GM18907 (cell line): ENCODE measurements around the gene DAW1.

Experiments used
- ATAC-seq: cut with Tn5 transposase; IDR thresholded peaks from one replicate; pipeline ENCODE4 v1.9.1; 2021; ENCODE audit warnings: mild to moderate bottlenecking, moderate library complexity; ENCODE audit not compliant: unreplicated experiment

The DAW1 gene

DNA sequence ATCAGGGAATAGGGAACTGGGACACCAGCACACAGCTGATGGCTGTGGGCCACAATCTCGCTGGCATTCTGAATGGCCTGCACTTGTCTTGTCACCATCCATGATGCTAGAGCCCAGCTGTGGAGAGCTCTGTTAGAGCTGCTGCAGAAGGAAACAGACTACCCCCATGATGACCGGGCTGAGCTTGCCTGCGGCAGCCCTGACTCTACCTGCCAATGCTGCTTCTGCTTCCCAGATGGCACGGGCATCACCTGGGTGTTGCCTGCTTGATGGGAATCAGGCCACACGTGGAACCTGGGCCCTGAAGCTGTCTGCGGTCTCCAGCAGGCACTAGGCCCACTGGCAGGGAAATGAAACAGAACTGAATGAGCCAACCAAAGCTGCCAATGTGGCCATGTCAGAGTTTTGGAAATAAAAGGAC lies 11.2 kb upstream of the DAW1 start:
- no peak for ATAC-seq

DNA sequence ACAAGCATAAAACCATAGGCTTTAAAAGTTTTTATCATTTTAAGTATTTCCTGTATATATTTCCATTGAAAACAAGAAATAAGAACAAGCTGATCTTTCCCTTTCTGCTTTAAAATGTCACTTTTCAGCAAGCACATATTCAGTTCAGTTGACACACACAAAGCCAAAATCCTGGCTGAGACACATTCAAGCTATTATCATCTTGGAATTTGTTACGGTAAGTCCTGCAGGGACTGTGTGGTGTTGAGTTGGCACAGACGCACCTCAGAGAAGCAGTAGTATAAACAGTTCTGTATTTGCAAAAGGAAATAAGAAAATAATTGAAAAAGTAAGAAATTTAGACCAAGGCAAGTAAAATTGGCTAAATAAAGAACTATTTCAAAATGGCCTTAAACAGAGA lies 10.4 kb upstream of the DAW1 start:
- ATAC-seq: no peak

DNA sequence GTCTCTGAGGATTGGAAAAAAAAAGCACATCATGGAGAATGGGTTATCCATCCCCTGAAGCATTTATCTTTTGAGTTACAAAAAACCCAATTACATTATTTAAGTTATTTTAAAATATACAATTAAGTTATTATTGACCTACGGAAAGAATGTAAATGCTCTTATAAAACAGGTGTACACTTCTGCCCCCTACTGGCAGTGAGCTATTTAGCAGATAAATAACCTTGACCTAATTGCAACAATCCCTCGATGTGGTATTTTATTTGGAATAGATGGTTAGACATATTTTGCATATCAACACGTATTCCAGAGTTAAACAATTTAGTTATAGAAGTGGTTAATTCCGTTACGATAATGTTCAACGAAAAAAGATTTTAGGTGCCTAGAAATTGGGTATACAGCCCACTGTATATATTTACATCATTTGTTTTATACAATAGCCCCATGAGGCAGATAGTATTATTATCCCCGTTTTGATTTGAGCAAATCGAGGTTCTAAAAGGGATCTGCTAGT lies 9.1 kb upstream of the DAW1 start:
- ATAC-seq: no peak

DNA sequence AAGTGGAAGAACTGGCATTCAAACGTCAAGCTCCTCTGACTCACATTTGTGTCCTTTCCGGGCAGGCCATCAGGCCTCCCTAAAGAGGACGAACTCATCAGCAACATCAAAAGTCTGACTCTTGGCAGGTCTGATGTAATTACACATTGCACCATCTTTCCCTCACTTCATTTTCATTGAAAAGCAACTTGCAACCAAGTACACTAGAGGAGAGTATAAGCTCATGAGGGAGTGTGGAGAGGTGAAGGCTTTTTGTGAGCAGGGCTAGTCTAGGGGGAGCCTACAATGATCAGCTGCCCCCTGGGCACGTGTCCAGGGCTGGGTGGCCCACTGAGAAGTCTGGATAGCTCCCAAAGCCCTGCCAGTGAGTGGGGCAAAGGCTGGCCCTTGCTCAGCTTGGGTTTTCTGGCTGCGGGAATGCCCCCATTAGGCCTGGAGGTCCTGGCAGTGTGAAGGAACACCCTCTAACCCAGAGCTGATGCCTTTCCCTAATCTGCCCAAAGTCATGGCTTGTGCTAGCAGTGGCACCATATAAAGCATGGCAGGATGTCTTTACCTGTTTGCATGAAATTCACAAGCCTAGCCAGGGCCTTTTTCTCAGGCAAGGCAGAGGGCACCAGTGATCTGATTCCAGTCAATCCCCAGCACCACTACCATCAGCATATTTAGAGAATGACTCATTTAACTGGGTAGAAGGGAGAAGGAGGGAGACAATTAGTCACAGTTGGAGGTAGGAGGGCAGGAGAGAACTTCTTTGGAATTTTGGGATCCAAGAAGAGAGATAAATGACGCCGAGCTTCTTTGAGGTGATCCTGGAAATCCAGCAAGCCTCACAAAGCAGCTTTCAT lies 8.5 kb upstream of the DAW1 start:
- no peak for ATAC-seq

DNA sequence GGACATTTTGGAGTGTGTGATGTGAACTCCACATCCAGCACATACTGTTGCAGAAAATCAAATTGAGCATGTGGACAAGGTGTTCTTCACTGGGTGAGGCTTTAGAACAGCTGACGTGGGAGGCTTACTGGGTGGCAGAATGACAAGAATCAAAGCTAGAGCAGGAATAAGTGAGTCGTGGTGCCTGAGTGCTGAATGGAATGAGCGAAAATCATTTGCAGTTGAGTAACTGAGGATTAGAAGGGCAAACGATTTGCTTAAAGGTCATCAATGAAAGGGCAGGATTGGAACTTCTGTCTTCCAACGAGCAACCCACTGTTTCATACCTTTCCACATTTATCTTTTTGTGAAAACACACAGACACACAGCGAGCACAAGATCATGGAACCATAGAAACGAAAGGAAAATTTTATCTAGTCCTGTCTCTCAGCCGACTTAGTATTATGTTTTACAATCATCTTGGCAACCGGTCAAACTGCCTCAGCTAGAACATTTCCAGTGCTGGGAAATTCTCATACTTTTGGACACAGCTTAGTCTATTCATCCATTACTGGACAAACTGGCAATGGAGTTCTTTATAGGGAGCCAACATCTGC lies 7.2 kb upstream of the DAW1 start:
- ATAC-seq: no peak

DNA sequence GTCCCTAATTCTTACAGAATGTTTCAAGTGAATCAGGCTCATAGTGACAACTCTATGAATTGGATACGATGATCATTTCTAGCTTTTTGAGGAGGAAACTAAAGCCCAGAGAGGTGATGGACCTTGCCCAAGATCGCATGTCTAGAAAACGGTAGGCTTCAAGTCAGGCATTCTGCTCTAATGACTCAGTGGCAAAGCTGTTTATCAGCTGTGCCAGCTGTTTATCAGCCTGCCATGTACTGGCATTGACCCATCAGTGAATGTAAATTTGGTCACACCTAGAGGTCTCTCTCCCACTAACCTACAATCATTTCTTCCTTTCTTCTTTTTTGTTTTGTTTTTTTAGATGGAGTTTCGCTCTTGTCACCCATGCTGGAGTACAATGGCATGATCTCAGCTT lies 6.1 kb upstream of the DAW1 start:
- no peak for ATAC-seq

DNA sequence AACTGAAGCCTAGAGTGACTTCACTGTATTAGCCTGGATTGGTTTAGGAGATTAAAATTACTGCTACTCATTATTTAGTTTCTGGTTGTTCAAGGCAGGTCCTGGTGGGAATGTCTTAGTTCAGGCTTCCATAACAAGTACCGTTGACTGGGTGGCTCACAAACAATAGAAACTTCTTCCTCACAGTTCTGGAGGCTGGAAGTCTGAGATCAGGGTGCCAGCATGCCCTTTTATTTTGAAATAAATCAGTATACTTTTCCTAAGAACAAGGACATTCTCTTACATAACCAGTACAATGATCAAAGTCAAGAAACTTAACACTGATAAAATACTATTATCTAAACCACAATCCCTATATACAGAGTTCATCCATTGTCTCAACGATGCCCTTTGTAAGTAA lies 4.0 kb upstream of the DAW1 start:
- ATAC-seq: no peak

DNA sequence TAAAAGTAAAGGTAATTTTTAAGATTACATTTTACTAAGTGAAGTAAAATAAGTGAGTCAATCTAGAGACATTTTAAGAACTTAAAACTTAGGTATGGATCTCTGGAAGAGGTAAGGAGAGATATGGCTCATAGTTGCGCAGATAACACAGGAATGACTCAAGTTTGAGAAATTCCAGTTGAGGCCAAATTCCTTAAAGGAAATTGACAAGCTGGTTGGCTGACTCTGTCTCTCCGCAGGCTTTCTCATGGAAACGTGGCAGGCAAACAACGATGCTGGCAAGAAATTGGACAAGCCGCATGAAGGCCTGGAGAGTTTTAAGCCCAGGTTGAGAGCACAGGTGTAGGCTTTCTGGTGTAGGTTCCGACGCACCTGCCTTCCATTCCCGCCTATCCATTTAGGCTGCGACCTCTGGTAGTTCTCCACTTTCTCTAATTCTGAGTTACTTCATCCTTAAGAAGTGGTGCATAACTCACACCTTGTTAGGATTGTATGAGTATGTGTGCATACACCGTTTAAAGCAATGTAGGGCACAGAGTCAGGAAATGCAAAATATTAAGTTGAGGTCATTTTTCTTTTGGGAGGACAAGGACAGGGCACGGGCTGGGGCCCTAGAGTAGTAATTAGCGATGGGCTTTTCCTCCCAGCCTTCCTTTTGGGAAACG lies 589 bp upstream of the DAW1 start:
- ATAC-seq: peak; percentile 24

DNA sequence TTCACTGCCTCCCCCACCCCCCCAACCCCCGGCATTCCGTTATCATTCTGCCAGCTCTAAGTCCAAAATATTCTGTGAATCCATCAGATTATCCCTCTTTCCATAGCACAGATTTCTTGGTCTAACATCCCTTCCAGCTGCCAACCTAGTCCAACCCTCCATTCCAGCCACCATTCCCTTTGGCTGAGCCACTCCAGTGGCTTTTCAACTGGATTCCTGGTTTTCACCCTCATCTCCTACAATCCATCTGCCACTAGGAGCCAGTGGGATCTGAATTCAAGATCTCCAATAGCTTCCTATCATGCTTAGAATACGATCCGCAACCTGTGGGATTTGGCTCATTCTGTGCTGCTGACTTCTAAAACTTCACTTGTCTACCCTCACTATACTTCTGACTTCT lies 1.2 kb downstream of the DAW1 start:
- no peak for ATAC-seq

DNA sequence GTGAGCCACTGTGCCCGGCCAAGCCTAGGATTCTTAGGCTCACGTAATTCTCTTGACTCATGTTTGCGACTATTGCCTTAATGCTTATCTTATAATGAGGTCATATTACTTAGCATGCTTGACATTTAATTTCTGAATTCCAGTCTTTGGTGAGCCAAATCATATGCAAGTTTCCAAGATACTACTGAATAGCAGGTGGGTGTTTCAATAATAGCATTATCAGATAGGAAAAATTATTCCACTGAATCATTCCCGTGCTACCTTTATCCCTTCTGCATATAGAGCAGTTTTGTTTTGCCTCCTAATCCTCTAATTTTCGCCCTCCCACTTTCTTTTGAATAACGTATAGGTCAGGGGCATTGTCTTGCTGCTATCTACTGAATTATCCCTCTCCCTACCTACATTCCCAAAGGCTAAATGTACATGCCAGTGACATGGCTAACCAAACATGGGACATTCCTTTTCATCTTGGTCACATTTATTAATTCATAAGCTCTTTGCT lies 4.9 kb downstream of the DAW1 start:
- ATAC-seq: no peak

DNA sequence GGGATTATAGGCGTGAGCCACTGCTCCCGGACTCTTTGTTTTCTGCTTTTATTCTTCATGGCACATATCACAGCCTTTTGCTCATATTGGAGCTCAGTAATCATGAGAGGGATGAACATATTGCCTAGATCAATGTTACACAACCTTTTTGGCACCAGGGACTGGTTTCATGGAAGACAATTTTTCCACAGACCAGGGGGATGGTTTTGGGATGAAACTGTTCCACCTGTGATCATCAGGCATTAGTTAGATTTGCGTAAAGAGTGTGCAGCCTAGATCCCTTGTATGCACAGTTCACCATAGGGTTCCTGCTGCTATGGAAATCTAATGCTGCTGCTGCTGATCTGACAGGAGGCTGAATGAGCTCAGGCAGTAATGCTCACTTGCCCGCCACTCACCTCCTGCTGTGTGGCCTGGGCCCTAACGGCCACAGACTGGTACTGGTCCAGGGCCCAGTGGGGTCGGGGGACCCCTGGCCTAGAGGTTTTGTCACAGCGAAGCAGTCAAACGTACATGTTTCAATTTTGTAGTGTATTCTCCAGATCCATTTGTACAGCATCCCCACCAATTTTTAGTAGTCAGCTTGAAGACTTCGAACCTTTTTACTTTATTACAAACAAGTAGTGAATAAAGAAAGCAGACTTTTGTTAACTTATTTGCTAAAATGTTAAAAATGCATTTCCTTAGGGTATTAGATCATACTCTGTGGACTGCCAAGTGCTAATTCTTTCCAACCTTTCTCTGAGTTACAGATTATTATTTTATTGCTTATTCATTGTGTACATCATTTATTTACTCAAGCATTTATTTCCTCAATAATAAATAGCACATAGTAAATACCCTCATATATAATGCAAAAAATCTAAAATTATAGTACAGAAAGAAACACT lies 6.2 kb downstream of the DAW1 start:
- no peak for ATAC-seq

DNA sequence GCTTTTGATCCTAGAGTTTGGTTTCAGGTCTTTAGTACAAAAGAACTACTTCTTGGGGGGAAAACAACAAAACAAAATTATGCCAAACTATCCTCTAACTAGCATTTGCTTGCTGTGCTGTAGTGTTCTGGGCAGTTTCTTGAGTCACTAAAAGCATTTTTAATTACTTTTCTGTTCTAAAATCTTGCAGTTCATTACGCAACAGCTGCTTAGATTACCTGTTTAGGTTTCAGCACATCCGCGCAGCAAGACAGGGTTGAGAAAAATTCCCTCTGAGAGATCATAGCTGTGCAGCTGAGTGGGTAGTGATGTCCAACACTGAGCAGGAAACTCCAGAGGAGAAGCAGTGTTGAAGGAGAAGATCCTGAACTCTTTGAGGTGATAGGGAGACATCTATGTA lies 9.0 kb downstream of the DAW1 start:
- ATAC-seq: no peak

DNA sequence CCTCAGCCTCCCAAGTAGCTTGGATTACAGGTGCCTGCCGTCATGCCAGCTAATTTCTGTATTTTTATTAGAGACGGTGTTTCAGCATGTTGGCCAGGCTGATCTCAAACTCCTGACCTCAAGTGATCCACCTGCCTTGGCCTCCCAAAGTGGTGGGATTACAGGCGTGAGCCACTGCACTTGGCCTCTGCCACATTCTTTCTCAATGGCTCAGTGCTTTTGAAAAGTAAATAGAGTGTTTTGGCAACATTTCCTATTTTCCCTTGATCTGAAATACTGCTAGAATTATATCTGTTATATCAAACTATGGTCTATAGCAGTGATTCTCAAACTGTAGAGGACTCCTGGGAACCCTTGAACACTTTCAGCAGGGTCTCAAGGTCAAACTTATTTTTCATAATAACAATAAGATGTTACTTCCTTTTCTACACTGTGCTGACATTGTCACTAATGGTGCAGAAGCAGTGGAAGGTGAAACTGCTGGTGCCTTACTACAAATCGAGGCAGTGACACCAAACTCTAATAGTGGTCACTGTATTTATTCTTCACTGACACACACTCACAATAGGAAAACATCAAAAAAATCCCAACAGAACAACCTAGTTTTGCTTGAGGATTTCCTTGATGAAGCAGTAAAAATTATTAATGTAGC lies 10.6 kb downstream of the DAW1 start:
- peak; percentile 83 for ATAC-seq

DNA sequence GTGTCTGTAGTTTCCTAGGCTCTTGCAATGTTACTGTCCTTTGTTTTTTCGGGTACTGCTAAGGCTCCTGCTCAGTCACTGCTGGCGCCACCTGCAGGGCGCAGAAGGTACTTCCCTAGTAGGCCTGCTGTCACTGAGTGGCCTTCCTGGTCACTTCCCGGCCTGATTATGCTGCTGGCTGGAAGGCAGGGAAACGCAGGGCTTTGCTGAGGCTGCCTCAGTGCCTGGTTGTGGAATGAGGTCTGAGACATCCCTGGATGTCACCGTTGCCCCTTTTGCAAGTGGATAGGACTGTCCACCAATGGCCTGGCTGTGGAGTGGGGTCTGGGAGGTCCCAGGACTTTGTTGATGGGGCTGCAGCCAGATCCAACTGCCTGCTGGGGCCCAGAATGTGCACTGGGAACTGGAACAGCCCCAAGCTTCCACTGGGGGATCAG lies 13.1 kb downstream of the DAW1 start:
- peak; percentile 89 for ATAC-seq

DNA sequence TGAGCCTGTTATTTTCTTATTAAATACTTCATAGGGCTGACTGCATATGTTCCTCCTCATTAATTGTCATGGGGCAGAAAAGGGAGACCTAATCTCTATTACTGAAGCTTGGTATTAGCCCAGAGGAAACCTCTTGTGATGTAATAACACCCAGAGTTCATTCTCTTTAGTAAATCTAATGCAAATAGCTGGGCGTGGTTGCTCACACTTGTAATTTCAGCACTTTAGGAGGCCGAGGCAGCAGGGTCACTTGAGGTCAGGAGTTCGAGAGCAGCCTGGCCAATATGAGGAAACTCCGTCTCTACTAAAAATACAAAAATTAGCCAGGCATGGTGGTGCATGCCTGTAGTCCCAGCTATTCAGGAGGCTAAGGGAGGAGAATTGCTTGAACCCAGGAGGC lies 14.7 kb downstream of the DAW1 start:
- no peak for ATAC-seq

DNA sequence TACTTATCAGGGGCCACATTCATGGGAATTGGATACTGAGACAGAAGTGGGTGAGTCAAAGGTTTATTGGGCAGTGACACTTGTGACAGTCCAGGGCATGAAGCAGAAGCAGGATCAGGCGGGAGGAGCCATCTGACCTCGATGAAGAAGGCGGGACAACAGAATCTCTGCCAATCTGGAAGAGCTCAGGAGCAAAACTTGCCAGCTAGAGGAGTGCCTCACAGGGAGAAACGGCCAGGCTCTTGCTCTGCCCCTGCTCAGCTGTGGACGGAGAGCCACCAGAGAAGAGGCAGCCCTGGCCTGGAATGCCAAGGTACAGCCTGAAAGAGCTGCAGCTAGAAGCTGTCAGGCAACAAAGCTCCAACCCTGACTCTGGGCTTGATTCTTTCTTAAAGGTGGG lies 16.9 kb downstream of the DAW1 start:
- no peak for ATAC-seq

DNA sequence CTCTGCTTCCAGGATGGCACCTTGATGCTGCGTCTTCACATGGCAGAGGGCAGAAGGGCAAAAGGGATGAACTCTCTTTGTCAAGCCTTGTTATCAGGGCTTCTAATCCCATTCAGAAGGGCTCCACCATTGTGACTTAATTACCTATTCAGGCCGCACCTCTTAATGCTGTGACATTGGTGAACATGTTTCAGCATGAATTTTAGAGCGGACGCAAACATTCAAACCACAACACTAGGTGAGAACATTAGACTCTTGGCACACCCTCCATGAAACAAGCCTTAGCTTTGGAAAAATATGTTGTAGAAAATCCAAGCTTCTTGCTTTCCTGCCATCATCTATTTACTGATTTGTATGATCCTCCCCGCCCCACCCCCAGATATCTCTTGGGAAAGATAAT lies 17.9 kb downstream of the DAW1 start:
- ATAC-seq: no peak

DNA sequence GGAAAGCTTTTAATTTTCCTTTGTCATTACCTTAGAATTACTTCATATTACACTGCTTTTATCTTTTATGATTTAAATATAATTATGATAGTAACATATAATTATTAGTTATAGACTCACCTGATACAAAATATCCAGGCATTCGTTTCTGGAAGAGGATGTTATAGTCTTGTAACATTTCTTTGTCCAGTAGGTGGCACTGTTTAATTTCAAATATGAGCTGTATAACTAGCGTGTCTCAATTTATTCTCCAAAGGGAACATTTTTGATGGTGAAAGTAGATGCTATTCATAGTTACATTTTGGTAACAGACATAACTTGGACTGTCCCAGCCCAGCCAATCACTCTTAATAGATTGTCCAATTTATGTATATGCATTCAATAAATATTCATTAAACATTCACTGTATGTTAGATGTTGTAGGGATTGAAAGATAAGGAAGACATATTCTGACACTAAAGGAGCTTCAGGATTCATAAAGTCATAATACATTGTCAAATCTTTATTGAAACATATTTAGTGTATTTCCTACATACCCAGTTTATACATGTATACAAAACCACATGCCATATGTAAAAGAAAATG lies 19.2 kb downstream of the DAW1 start:
- peak; percentile 78 for ATAC-seq

DNA sequence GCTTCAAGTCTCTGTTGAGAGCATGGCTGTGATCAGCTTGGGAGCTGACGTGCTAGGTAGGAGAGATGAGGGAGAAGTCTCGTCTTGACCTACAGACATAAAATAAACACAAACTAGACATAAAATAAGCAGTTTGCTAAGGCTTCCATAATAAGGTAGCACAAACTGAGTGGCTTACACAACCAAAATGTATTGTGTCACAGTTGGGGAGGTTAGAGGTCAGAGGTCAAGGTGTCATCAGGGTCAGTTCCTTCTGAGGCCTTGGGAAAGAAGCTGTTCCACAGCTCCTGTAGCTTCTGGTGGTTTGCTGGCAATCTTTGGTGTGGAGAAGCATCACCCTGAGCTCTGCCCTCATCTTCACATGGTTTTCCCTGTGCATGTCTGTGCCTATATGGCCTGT lies 20.2 kb downstream of the DAW1 start:
- ATAC-seq: no peak

DNA sequence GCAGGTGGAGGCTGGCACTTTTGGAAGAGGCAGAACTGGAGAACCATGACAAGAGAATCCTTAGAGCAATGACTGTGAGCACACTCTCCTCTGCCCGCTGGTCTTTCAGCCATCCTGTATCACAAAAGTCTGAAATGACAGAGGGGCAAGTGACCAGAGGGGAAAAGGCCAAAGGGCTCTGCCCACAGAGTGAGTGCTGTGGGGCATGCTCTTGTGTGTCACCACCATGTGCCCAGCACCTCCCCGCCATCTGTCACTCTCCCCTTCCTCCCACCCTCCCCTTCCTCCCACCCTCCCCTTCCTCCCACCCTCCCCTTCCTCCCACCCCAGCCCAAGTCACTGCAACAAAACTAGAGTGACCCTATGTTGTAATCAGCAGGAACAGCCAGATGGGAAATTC lies 31.9 kb downstream of the DAW1 start:
- no peak for ATAC-seq
